HL-60 (cell line): ENCODE results near the gene AICDA.
"Not testable (repeated sequence)": the region's sequence is repeated elsewhere in the genome, so short reads cannot be mapped to it uniquely, and the experiment has no call there.

ENCODE experiments used
- DNase-seq, 2 experiments: peaks; one replicate each; pipeline ENCODE4 v3.0.0-alpha.2; 2010 to 2020; ENCODE audit warnings: low read depth in 1 of 2, low spot score in 1 of 2
- H3K27ac ChIP-seq: fragments of 250-450 bp; sonication (Bioruptor Pico); replicated peaks from 2 replicates; pipeline ENCODE4 v1.5.1; 2020; ENCODE audit warnings: mild to moderate bottlenecking, moderate library complexity
- H3K27me3 ChIP-seq: fragments of 250-450 bp; sonication (Bioruptor Pico); 2 replicates; pipeline ENCODE4 v1.5.1; 2021; ENCODE audit warnings: mild to moderate bottlenecking, moderate library complexity; ENCODE audit not compliant: insufficient read depth, poor library complexity, severe bottlenecking
- H3K4me3 ChIP-seq: replicated peaks from 2 replicates; pipeline ENCODE4 v1.5.1; 2011; ENCODE audit warnings: mild to moderate bottlenecking, control low read depth, low read length; ENCODE audit not compliant: insufficient read depth
- CTCF ChIP-seq: IDR thresholded peaks from one replicate; pipeline ENCODE4 v1.5.1; 2011; ENCODE audit warnings: low read length, control low read depth, inconsistent platforms; ENCODE audit not compliant: insufficient read depth
- GABPA ChIP-seq: IDR thresholded peaks from 2 replicates; pipeline ENCODE4 v1.6.1; 2012; ENCODE audit warnings: low read depth
- POLR2AphosphoS5 ChIP-seq: IDR thresholded peaks from 2 replicates; pipeline ENCODE4 v1.6.1; 2012; ENCODE audit warnings: low read depth
- SPI1 ChIP-seq: IDR thresholded peaks from 2 replicates; pipeline ENCODE4 v1.6.1; 2012; ENCODE audit warnings: low read depth, mild to moderate bottlenecking, borderline replicate concordance
- TF ChIP-seq, protein P1 (sequence below): IDR thresholded peaks from 2 replicates; pipeline ENCODE4 v1.6.1; 2012; ENCODE audit warnings: low read depth; ENCODE audit not compliant: insufficient replicate concordance

The AICDA gene

GRCh38 chr12:8566525-8566924, 46.1 kb downstream of the AICDA start:
- DNase-seq = peak in 1 of 2 experiments; percentile 35
- TF ChIP-seq CTCF (no peak), POLR2AphosphoS5 (no peak), SPI1 (no peak), GABPA (no peak)
- TF ChIP-seq, protein P1, sequence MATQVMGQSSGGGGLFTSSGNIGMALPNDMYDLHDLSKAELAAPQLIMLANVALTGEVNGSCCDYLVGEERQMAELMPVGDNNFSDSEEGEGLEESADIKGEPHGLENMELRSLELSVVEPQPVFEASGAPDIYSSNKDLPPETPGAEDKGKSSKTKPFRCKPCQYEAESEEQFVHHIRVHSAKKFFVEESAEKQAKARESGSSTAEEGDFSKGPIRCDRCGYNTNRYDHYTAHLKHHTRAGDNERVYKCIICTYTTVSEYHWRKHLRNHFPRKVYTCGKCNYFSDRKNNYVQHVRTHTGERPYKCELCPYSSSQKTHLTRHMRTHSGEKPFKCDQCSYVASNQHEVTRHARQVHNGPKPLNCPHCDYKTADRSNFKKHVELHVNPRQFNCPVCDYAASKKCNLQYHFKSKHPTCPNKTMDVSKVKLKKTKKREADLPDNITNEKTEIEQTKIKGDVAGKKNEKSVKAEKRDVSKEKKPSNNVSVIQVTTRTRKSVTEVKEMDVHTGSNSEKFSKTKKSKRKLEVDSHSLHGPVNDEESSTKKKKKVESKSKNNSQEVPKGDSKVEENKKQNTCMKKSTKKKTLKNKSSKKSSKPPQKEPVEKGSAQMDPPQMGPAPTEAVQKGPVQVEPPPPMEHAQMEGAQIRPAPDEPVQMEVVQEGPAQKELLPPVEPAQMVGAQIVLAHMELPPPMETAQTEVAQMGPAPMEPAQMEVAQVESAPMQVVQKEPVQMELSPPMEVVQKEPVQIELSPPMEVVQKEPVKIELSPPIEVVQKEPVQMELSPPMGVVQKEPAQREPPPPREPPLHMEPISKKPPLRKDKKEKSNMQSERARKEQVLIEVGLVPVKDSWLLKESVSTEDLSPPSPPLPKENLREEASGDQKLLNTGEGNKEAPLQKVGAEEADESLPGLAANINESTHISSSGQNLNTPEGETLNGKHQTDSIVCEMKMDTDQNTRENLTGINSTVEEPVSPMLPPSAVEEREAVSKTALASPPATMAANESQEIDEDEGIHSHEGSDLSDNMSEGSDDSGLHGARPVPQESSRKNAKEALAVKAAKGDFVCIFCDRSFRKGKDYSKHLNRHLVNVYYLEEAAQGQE = no peak
- H3K4me3 ChIP-seq = no peak overlapping the region
- H3K27me3 ChIP-seq = no peaks in the 10 kb centered on the region
- peak overlapping the region; percentile 43 for H3K27ac ChIP-seq

GRCh38 chr12:8566052-8566451, 46.6 kb downstream of the AICDA start:
- not testable (repeated sequence) for H3K4me3 ChIP-seq, H3K27me3 ChIP-seq
- H3K27ac ChIP-seq = peak overlapping the region; percentile 43
- DNase-seq = peak in 1 of 2 experiments; percentile 17

GRCh38 chr12:8564656-8565055, 48.0 kb downstream of the AICDA start:
- no peak for DNase-seq
- H3K27ac ChIP-seq = no peak overlapping the region
- no peaks in the 10 kb centered on the region for H3K27me3 ChIP-seq
- TF ChIP-seq SPI1 = no peak
- TF ChIP-seq, protein P1 = no peak
- no peak for TF ChIP-seq GABPA
- no peak for TF ChIP-seq POLR2AphosphoS5
- TF ChIP-seq CTCF = no peak
- no peak overlapping the region for H3K4me3 ChIP-seq

- no peak for DNase-seq
- Histone ChIP-seq H3K4me3 (no peak overlapping the region), H3K27ac (no peak overlapping the region), H3K27me3 (no peaks in the 10 kb centered on the region)
- TF ChIP-seq SPI1 (no peak), CTCF (no peak)
These were observed 49.3 kb downstream of the AICDA start for GRCh38 chr12:8563356-8563755.

- H3K27ac ChIP-seq = no peak overlapping the region
- no peak for DNase-seq
- no peaks in the 10 kb centered on the region for H3K27me3 ChIP-seq
- H3K4me3 ChIP-seq = no peak overlapping the region
- TF ChIP-seq POLR2AphosphoS5 (no peak), GABPA (no peak), CTCF (no peak), SPI1 (no peak)
- TF ChIP-seq, protein P1 = no peak
These were observed 50.3 kb downstream of the AICDA start for GRCh38 chr12:8562310-8562709.
